Endodermal cell (in vitro differentiated cells): ENCODE data around the gene DCC. TPM values are rescaled to one million over a fixed set of nuclear protein-coding genes. Genes with fewer than 3 reads are reported as not detected.

Experiments
- DNase-seq: peaks from one replicate; pipeline ENCODE4 v3.0.0-alpha.2; 2017
- H3K27ac ChIP-seq: 2 replicates; pipeline ENCODE4 v1.5.1; 2013; ENCODE audit warnings: mild to moderate bottlenecking, low read depth, low read length, moderate library complexity
- H3K27me3 ChIP-seq: 2 replicates; pipeline ENCODE4 v1.6.1; 2013; ENCODE audit warnings: mild to moderate bottlenecking, low read length, moderate library complexity; ENCODE audit not compliant: insufficient read depth, control insufficient read depth, poor library complexity, severe bottlenecking
- H3K36me3 ChIP-seq: 2 replicates; pipeline ENCODE4 v1.7.0; 2013; ENCODE audit warnings: mild to moderate bottlenecking, low read length, moderate library complexity; ENCODE audit not compliant: control insufficient read depth, insufficient read depth
- H3K4me1 ChIP-seq: one replicate; pipeline ENCODE4 v1.7.0; 2013; ENCODE audit warnings: low read length; ENCODE audit not compliant: control insufficient read depth, insufficient read depth
- H3K4me3 ChIP-seq: 2 replicates; pipeline ENCODE4 v1.5.1; 2013; ENCODE audit warnings: mild to moderate bottlenecking, low read length, moderate library complexity
- H3K9ac ChIP-seq: 2 replicates; pipeline ENCODE4 v1.6.1; 2013; ENCODE audit warnings: mild to moderate bottlenecking, low read length, moderate library complexity; ENCODE audit not compliant: poor library complexity, severe bottlenecking; ENCODE audit errors: extremely low read depth
- H3K9me3 ChIP-seq: 2 replicates; pipeline ENCODE4 v1.6.1; 2013; ENCODE audit warnings: mild to moderate bottlenecking, low read length, moderate library complexity; ENCODE audit not compliant: control insufficient read depth
- H3K27ac Mint-ChIP-seq: 2 replicates; pipeline ENCODE4 v1.8.0; 2020; ENCODE audit warnings: mixed read lengths
- H3K27me3 Mint-ChIP-seq: 2 replicates; pipeline ENCODE4 v1.8.0; 2021; ENCODE audit warnings: mild to moderate bottlenecking, mixed read lengths; ENCODE audit not compliant: insufficient read depth
- H3K36me3 Mint-ChIP-seq: 2 replicates; pipeline ENCODE4 v1.8.0; 2020; ENCODE audit warnings: low read depth, mixed read lengths
- H3K4me1 Mint-ChIP-seq: 2 replicates; pipeline ENCODE4 v1.8.0; 2020; ENCODE audit warnings: mixed read lengths
- H3K4me3 Mint-ChIP-seq: 2 replicates; pipeline ENCODE4 v1.8.0; 2020; ENCODE audit warnings: mild to moderate bottlenecking, moderate library complexity, mixed read lengths
- H3K9me3 Mint-ChIP-seq: 2 replicates; pipeline ENCODE4 v1.8.0; 2020; ENCODE audit warnings: mild to moderate bottlenecking, mixed read lengths
- WGBS, 2 experiments: methylation state at CpG; one replicate each; pipeline versions ENCODE4 v1.1.5 to v1.1.7; 2013; ENCODE audit warnings: missing lambda C conversion rate in 2 of 2, mixed read lengths in 1 of 2; ENCODE audit not compliant: insufficient coverage in 1 of 2, insufficient read length in 1 of 2; 5-methylcytosine and 5-hydroxymethylcytosine counted together
- total RNA-seq, 2 donors: library from RNA; stranded (reverse); fragmentation: NEBNext Ultra II Directional in 1 of 2; extraction: Animal tissue kit (Norgen Biotek cat#: 25700) in 1 of 2; gene quantifications; 2 replicates in 1 of 2; 3 replicates in 1 of 2; pipeline ENCODE4 v1.2.1, GENCODE V29; 2021
- TF ChIP-seq, protein P1 (sequence below): fragments of 200-600 bp; sonication (generic); conservative IDR thresholded peaks from 2 replicates; pipeline ENCODE4 v1.5.0; 2021; ENCODE audit warnings: antibody characterized with exemption, mild to moderate bottlenecking

Gene DCC
- total RNA-seq, 2 donors from 2014 or later: 0.77 to 0.97 TPM

DNA sequence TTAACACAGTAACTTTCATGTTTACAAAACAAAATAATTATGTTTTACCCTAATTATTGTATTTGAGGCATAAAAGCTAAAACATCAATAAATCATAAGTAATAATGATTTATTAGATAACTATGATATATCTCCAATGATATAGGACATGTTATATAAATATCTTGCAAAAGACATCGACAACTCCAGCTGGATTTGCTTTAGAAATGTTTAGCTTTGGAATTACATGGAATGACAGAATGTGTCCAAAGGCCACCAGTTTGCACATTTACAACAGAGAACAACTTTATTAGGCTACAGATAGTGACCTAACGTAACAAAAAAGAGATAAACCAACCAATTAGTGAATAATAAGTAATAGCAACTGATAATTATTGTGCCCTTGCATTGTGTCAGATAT, 475.7 kb downstream of the DCC start:
- Mint-ChIP-seq H3K27ac (no peak overlapping the region), H3K27me3 (peaks cover 6% of the 10 kb centered on the region), H3K36me3 (no peaks in the 10 kb centered on the region), H3K9me3 (no peaks in the 10 kb centered on the region), H3K4me1 (no peaks in the 10 kb centered on the region), H3K4me3 (no peak overlapping the region)
- no peak for DNase-seq
- 88% methylated on average over 2 of the region's 2 CpGs; no CpG with 5 or more reads in 1 of the 2 experiments for WGBS, 2 experiments
- H3K27me3 ChIP-seq: no peaks in the 10 kb centered on the region
- H3K9me3 ChIP-seq: no peaks in the 10 kb centered on the region
- TF ChIP-seq, protein P1, sequence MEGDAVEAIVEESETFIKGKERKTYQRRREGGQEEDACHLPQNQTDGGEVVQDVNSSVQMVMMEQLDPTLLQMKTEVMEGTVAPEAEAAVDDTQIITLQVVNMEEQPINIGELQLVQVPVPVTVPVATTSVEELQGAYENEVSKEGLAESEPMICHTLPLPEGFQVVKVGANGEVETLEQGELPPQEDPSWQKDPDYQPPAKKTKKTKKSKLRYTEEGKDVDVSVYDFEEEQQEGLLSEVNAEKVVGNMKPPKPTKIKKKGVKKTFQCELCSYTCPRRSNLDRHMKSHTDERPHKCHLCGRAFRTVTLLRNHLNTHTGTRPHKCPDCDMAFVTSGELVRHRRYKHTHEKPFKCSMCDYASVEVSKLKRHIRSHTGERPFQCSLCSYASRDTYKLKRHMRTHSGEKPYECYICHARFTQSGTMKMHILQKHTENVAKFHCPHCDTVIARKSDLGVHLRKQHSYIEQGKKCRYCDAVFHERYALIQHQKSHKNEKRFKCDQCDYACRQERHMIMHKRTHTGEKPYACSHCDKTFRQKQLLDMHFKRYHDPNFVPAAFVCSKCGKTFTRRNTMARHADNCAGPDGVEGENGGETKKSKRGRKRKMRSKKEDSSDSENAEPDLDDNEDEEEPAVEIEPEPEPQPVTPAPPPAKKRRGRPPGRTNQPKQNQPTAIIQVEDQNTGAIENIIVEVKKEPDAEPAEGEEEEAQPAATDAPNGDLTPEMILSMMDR: no peak
- no peak overlapping the region for H3K4me3 ChIP-seq
- no peaks in the 10 kb centered on the region for H3K4me1 ChIP-seq
- no peak overlapping the region for H3K9ac ChIP-seq
- no peak overlapping the region for H3K27ac ChIP-seq
- no peaks in the 10 kb centered on the region for H3K36me3 ChIP-seq

DNA sequence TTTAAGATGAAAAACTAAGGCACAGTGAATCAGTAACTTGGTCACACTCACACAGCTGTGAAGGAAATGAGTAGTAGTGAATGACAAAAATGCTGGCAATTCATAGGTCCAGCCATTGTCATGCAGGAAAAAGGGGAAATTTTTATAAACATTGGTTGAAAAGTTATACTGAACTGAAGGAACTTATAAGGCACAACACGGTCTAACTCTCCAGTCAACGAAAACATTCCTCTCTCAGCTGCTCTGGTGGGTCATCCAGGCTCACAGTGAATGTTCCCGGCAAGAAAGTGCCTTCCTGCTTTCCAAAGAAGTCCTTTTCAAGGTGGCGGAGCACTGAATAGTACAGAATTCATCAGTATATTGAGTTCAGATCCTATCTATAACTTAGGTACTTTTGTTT, 476.1 kb downstream of the DCC start:
- no peaks in the 10 kb centered on the region for H3K27me3 ChIP-seq
- DNase-seq: no peak
- WGBS, 2 experiments: 86 to 87% methylated on average over 3 to 4 of the region's 4 CpGs

DNA sequence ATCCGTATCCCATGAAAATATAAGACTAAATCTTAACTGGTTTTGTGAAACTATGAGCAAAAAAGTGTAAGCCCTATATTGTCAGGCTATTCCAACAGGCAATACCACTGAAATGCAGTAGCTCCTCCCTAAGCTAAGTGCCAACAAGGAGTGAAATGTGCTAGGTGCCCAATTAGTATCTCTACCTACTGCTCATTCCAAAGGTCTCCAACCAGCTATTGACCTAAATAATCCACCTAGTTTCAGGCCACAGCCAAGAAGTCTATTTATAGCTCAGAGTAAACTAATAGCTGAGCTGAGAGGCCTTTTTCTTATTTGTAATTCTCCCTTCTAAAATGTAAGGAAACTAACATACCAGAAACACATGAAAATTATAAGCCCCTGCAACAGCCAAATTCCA, 482.2 kb downstream of the DCC start:
- H3K9ac ChIP-seq: no peak overlapping the region
- H3K36me3 Mint-ChIP-seq: no peaks in the 10 kb centered on the region
- no peak overlapping the region for H3K27ac Mint-ChIP-seq
- H3K4me1 Mint-ChIP-seq: no peaks in the 10 kb centered on the region
- H3K36me3 ChIP-seq: no peaks in the 10 kb centered on the region
- WGBS, 2 experiments: 100% methylated on average over 1 of the region's 1 CpG
- H3K4me1 ChIP-seq: no peaks in the 10 kb centered on the region
- H3K9me3 Mint-ChIP-seq: no peaks in the 10 kb centered on the region
- H3K4me3 Mint-ChIP-seq: no peak overlapping the region
- no peak overlapping the region for H3K4me3 ChIP-seq
- TF ChIP-seq, protein P1: no peak
- no peak for DNase-seq
- peaks cover 54% of the 10 kb centered on the region for H3K27me3 Mint-ChIP-seq
- H3K9me3 ChIP-seq: no peaks in the 10 kb centered on the region
- H3K27me3 ChIP-seq: peaks cover 8% of the 10 kb centered on the region
- no peak overlapping the region for H3K27ac ChIP-seq

More for the DNA sequence above, 476.1 kb downstream of the DCC start:
- Histone ChIP-seq H3K36me3 (no peaks in the 10 kb centered on the region), H3K4me1 (no peaks in the 10 kb centered on the region), H3K27ac (no peak overlapping the region), H3K9me3 (no peaks in the 10 kb centered on the region), H3K9ac (no peak overlapping the region), H3K4me3 (no peak overlapping the region)
- Mint-ChIP-seq H3K9me3 (no peaks in the 10 kb centered on the region), H3K4me1 (no peaks in the 10 kb centered on the region), H3K27me3 (peaks cover 9% of the 10 kb centered on the region), H3K4me3 (no peak overlapping the region), H3K27ac (no peak overlapping the region), H3K36me3 (no peaks in the 10 kb centered on the region)
- TF ChIP-seq, protein P1: no peak
